HUES48 (cell line): ENCODE data around the gene SLC35F5.
"Not testable (repeated sequence)": the region's sequence is repeated elsewhere in the genome, so short reads cannot be mapped to it uniquely, and the experiment has no call there.

ENCODE experiments used
- H3K27ac ChIP-seq: one replicate; pipeline ENCODE4 v1.7.0; 2013; ENCODE audit warnings: low read depth, low read length, inconsistent platforms
- H3K27me3 ChIP-seq: 2 replicates; pipeline ENCODE4 v1.6.1; 2013; ENCODE audit warnings: mild to moderate bottlenecking, low read length; ENCODE audit not compliant: control insufficient read depth, insufficient read depth
- H3K36me3 ChIP-seq: 2 replicates; pipeline ENCODE4 v1.6.1; 2013; ENCODE audit warnings: low read length; ENCODE audit not compliant: control insufficient read depth, insufficient read depth
- H3K4me1 ChIP-seq: 2 replicates; pipeline ENCODE4 v1.6.1; 2013; ENCODE audit warnings: mild to moderate bottlenecking, low read length; ENCODE audit not compliant: control insufficient read depth, insufficient read depth
- H3K4me3 ChIP-seq: 2 replicates; pipeline ENCODE4 v1.5.1; 2013; ENCODE audit warnings: mild to moderate bottlenecking, low read depth, low read length
- H3K9ac ChIP-seq: 2 replicates; pipeline ENCODE4 v1.6.1; 2013; ENCODE audit warnings: mild to moderate bottlenecking, low read depth, low read length, moderate library complexity
- H3K9me3 ChIP-seq: 2 replicates; pipeline ENCODE4 v1.6.1; 2013; ENCODE audit warnings: low read length; ENCODE audit not compliant: control insufficient read depth, insufficient read depth

The SLC35F5 gene

GRCh38 chr2:113664761-113665533, 91.5 kb downstream of the SLC35F5 start:
- H3K4me1 ChIP-seq, H3K27me3 ChIP-seq, H3K9ac ChIP-seq, H3K4me3 ChIP-seq, H3K9me3 ChIP-seq, H3K27ac ChIP-seq, H3K36me3 ChIP-seq: not testable (repeated sequence)

- not testable (repeated sequence) for H3K27ac ChIP-seq, H3K27me3 ChIP-seq, H3K36me3 ChIP-seq, H3K9me3 ChIP-seq, H3K4me1 ChIP-seq, H3K9ac ChIP-seq, H3K4me3 ChIP-seq
Measured at GRCh38 chr2:113663285-113664060, 93.0 kb downstream of the SLC35F5 start.
